HCT116 (cell line): ENCODE measurements around the gene ANO9. TPM values are rescaled to one million over a fixed set of nuclear protein-coding genes. Genes with fewer than 3 reads are reported as not detected.

ENCODE experiments used
- ATAC-seq: fragments of 200-7000 bp; cut with Tn5 transposase; 2 replicates; pipeline ENCODE4 v1.9.1; 2020; ENCODE audit warnings: mild to moderate bottlenecking, moderate library complexity
- Bru-seq: library from RNA; stranded (reverse); fragments of 400-500 nt; gene quantifications from one replicate; lab custom pipeline; 2021; lab: Mats Ljungman, UMichigan
- BruChase-seq, 2 experiments: library from RNA; stranded (reverse); fragments of 400-500 nt; gene quantifications; one replicate each; lab custom pipeline; 2021; lab: Mats Ljungman, UMichigan
- BruUV-seq: library from RNA; stranded (reverse); fragments of 400-500 nt; replicated peaks from 2 replicates; lab custom pipeline; 2021; lab: Mats Ljungman, UMichigan
- CTCF ChIA-PET: fragments of 300-600 bp; sonication (Branson Sonifier 250); formaldehyde crosslinking; loops from one replicate; lab custom pipeline; 2021; ENCODE audit warnings: antibody characterized with exemption; lab: Charles Lee
- POLR2A ChIA-PET: fragments of 300-600, 350-600 bp; sonication (Branson Sonifier 250); formaldehyde crosslinking; loops from one replicate; lab custom pipeline; 2021; ENCODE audit warnings: antibody characterized with exemption; lab: Charles Lee
- RAD21 ChIA-PET, 2 experiments: fragments of 300-600 bp; sonication (Branson Sonifier 250); formaldehyde crosslinking; loops; one replicate each; lab custom pipeline; 2023; ENCODE audit warnings: low total read pairs in 2 of 2; ENCODE audit not compliant: uncharacterized antibody in 2 of 2, unreplicated experiment in 2 of 2, low non-redundant PET in 1 of 2; lab: Charles Lee
- DNase-seq: peaks from one replicate; pipeline ENCODE4 v3.0.0-alpha.2; 2010; ENCODE audit warnings: low read depth, low spot score
- H2AFZ ChIP-seq: fragments of 200-600 bp; shearing (Covaris generic), sonication (generic); 2 replicates; pipeline ENCODE4 v1.6.1; 2017; ENCODE audit warnings: low read depth, mixed run types, mixed read lengths, antibody characterized with exemption, low read length; ENCODE audit not compliant: poor library complexity, severe bottlenecking
- H3K27ac ChIP-seq: 2 replicates; pipeline ENCODE4 v1.5.1; 2012; ENCODE audit warnings: low read depth, low read length
- H3K27me3 ChIP-seq: fragments of 200-600 bp; sonication (generic); 2 replicates; pipeline ENCODE4 v1.6.1; 2016; ENCODE audit warnings: mixed run types, low read length, mixed read lengths; ENCODE audit not compliant: insufficient read depth
- H3K36me3 ChIP-seq, 2 experiments: fragments of 200-500 bp in 1 of 2; fragments of 200-600 bp in 1 of 2; sonication (Bioruptor generic) in 1 of 2; sonication (generic) in 1 of 2; 2 replicates each; pipeline versions ENCODE4 v1.5.1 to v1.6.1; 2014 to 2016; ENCODE audit warnings: low read length in 2 of 2, inconsistent platforms in 1 of 2, mixed read lengths in 1 of 2, mixed run types in 1 of 2; ENCODE audit not compliant: insufficient read depth in 2 of 2, control insufficient read depth in 1 of 2
- H3K4me1 ChIP-seq, 2 experiments: fragments of 200-600 bp in 1 of 2; sonication (generic) in 1 of 2; 2 replicates each; pipeline versions ENCODE4 v1.5.1 to v1.6.1; 2012 to 2017; ENCODE audit warnings: low read length in 2 of 2, inconsistent platforms in 1 of 2, mild to moderate bottlenecking in 1 of 2, mixed read lengths in 1 of 2, mixed run types in 1 of 2, moderate library complexity in 1 of 2; ENCODE audit not compliant: insufficient read depth in 2 of 2, control insufficient read depth in 1 of 2
- H3K4me2 ChIP-seq: fragments of 200-600 bp; sonication (generic); 2 replicates; pipeline ENCODE4 v1.6.1; 2017; ENCODE audit warnings: mixed run types, low read length, mixed read lengths
- H3K4me3 ChIP-seq, 2 experiments: fragments of 200-600 bp in 1 of 2; sonication (generic) in 1 of 2; replicated peaks in 1 of 2; 2 replicates each; pipeline ENCODE4 v1.5.1; 2011 to 2016; ENCODE audit warnings: low read length in 2 of 2, control low read depth in 1 of 2, low read depth in 1 of 2, mild to moderate bottlenecking in 1 of 2, mixed read lengths in 1 of 2, mixed run types in 1 of 2
- H3K79me2 ChIP-seq: fragments of 200-600 bp; sonication (generic); 2 replicates; pipeline ENCODE4 v1.6.1; 2017; ENCODE audit warnings: mild to moderate bottlenecking, mixed run types, low read length, moderate library complexity, mixed read lengths; ENCODE audit not compliant: insufficient read depth
- H3K9ac ChIP-seq: fragments of 200-600 bp; sonication (generic); 2 replicates; pipeline ENCODE4 v1.6.1; 2016; ENCODE audit warnings: low read length, mixed read lengths
- H3K9me2 ChIP-seq: fragments of 200-600 bp; sonication (generic), shearing (Covaris generic); 2 replicates; pipeline ENCODE4 v1.6.1; 2017; ENCODE audit warnings: mixed run types, mild to moderate bottlenecking, moderate library complexity; ENCODE audit not compliant: insufficient read depth
- H3K9me3 ChIP-seq, 2 experiments: fragments of 200-500 bp in 1 of 2; fragments of 200-600 bp in 1 of 2; sonication (Bioruptor generic) in 1 of 2; sonication (generic) in 1 of 2; 2 replicates each; pipeline ENCODE4 v1.6.1; 2014 to 2017; ENCODE audit warnings: low read length in 2 of 2, mixed read lengths in 2 of 2, inconsistent platforms in 1 of 2, low read depth in 1 of 2, mild to moderate bottlenecking in 1 of 2, mixed run types in 1 of 2, moderate library complexity in 1 of 2; ENCODE audit not compliant: control insufficient read depth in 1 of 2, insufficient read depth in 1 of 2
- H4K20me1 ChIP-seq: fragments of 200-600 bp; sonication (generic), shearing (Covaris generic); 2 replicates; pipeline ENCODE4 v1.6.1; 2017; ENCODE audit warnings: mixed run types, mild to moderate bottlenecking, moderate library complexity; ENCODE audit not compliant: insufficient read depth
- ATF3 ChIP-seq: IDR thresholded peaks from 2 replicates; pipeline ENCODE4 v1.6.1; 2012
- CTCF ChIP-seq, 3 experiments: fragments of 200-600 bp in 1 of 3; sonication (generic) in 1 of 3; IDR thresholded peaks in 2 of 3; conservative IDR thresholded peaks in 1 of 3; 2 replicates each; pipeline ENCODE4 v1.5.1; 2012 to 2017; ENCODE audit warnings: low read depth in 2 of 3, low read length in 2 of 3, antibody characterized with exemption in 1 of 3, borderline replicate concordance in 1 of 3, control low read depth in 1 of 3, mild to moderate bottlenecking in 1 of 3, mixed read lengths in 1 of 3, mixed run types in 1 of 3, moderate library complexity in 1 of 3; ENCODE audit not compliant: insufficient read depth in 1 of 3
- EGR1 ChIP-seq: IDR thresholded peaks from 2 replicates; pipeline ENCODE4 v1.6.1; 2012; ENCODE audit warnings: low read depth
- ELF1 ChIP-seq: IDR thresholded peaks from 2 replicates; pipeline ENCODE4 v1.6.1; 2012; ENCODE audit warnings: low read depth, borderline replicate concordance
- EZH2phosphoT487 ChIP-seq: fragments of 200-600 bp; IDR thresholded peaks from 2 replicates; pipeline ENCODE4 v1.6.1; 2018; ENCODE audit warnings: antibody characterized with exemption, borderline replicate concordance
- MAX ChIP-seq: IDR thresholded peaks from 2 replicates; pipeline ENCODE4 v1.6.1; 2012
- POLR2A ChIP-seq: IDR thresholded peaks from 2 replicates; pipeline ENCODE4 v1.7.0; 2011; ENCODE audit warnings: borderline replicate concordance; ENCODE audit not compliant: insufficient read depth, insufficient read length; ENCODE audit errors: extremely low read depth
- POLR2AphosphoS5 ChIP-seq: IDR thresholded peaks from 2 replicates; pipeline ENCODE4 v1.6.1; 2011; ENCODE audit warnings: mild to moderate bottlenecking, low read depth, low read length, moderate library complexity
- SIN3A ChIP-seq: IDR thresholded peaks from 2 replicates; pipeline ENCODE4 v1.6.1; 2012; ENCODE audit warnings: low read depth
- TCF7L2 ChIP-seq: IDR thresholded peaks from 2 replicates; pipeline ENCODE4 v1.7.0; 2011; ENCODE audit warnings: borderline replicate concordance, inconsistent platforms; ENCODE audit not compliant: insufficient read depth, insufficient read length; ENCODE audit errors: extremely low read depth
- intact Hi-C: fragments of 100-400 bp; cut with micrococcal nuclease; formaldehyde crosslinking; loops from 2 replicates; pipeline ENCODE4 v1.10.0; 2022
- long read RNA-seq: library from polyadenylated mRNA; unstranded; transcript quantifications from one replicate; pipeline ENCODE4 v2.0.0, GENCODE V29; 2021; ENCODE audit not compliant: unreplicated experiment
- polyA plus RNA-seq: library from polyadenylated mRNA; unstranded; fragments of >200 nt; gene quantifications from 2 replicates; pipeline ENCODE4 v1.2.1, GENCODE V29; 2012; ENCODE audit warnings: missing spikeins
- total RNA-seq: library from RNA; stranded (reverse); gene quantifications from one replicate; pipeline ENCODE4 v1.2.1, GENCODE V29; 2021; ENCODE audit not compliant: unreplicated experiment

ANO9 gene
- total RNA-seq = 70.3 TPM
- polyA plus RNA-seq = 53.8 and 55.2 TPM in 2 replicates
- Bru-seq, nascent RNA = percentile 53 among the genes with signal in this experiment
- percentile 72 among the genes with signal in this experiment for BruChase-seq, experiment 1, labeled RNA remaining after a 6-hour chase
- percentile 65 among the genes with signal in this experiment for BruChase-seq, experiment 2, labeled RNA remaining after a 2-hour chase
- long read RNA-seq, partial matches to known transcripts = 25 of 47 reads
- long read RNA-seq, other reads (novel, unspliced or antisense) = 21 of 47 reads

- TF ChIP-seq POLR2AphosphoS5 (peak; percentile 83), ATF3 (no peak)
- H3K9me3 ChIP-seq = no peaks in the 10 kb centered on the region; a peak in 1 of 4 replicates
- POLR2A ChIA-PET = no interaction called here
- no peaks in the 10 kb centered on the region for H3K36me3 ChIP-seq
- intact Hi-C loops = no loop called here
- peak within 1 kb of the TSS; percentile 81 for H3K9ac ChIP-seq
- H3K4me3 ChIP-seq = peak within 1 kb of the TSS; percentile 60 to 77
- peak within 1 kb of the TSS; percentile 94 for H3K4me2 ChIP-seq
- no peaks in the 10 kb centered on the region for H4K20me1 ChIP-seq
- RAD21 ChIA-PET = interaction anchor here in 1 of 2 experiments (1.2 kb wide), 1 partner anchor 8 kb away, joined by 3 read pairs; the partner anchor contains the start of gene PTDSS2
- BruUV-seq = no TSS peak
- peak; percentile 92 for ATAC-seq
- H3K27me3 ChIP-seq = no peaks in the 10 kb centered on the region
- no peak for DNase-seq
- H3K9me2 ChIP-seq = no peaks in the 10 kb centered on the region
- H3K4me1 ChIP-seq = peaks cover 11 to 30% of the 10 kb centered on the region in 2 experiments
- CTCF ChIA-PET = interaction anchor here (0.7 kb wide), 1 partner anchor 8 kb away, joined by 4 read pairs; the partner anchor contains the start of gene PTDSS2
- H2AFZ ChIP-seq = no peak within 1 kb of the TSS
- peak within 1 kb of the TSS; percentile 36; the same call in 1 of the 2 replicates for H3K27ac ChIP-seq
- peaks cover 14% of the 10 kb centered on the region; the same call in 1 of the 2 replicates for H3K79me2 ChIP-seq
Measured at GRCh38 chr11:441418-442274, at the start of gene ANO9. ANO9 (minus strand) TSS chr11:442011; CDS start chr11:441926, 85 bp downstream.

- H3K9ac ChIP-seq = no peak overlapping the region
- BruUV-seq = no TSS peak
- no peaks in the 10 kb centered on the region for H3K9me2 ChIP-seq
- no peak for DNase-seq
- ChIA-PET POLR2A (no interaction called here), RAD21 (no interaction called here)
- intact Hi-C loops = no loop called here
- no peaks in the 10 kb centered on the region for H3K27me3 ChIP-seq
- no peaks in the 10 kb centered on the region for H3K4me1 ChIP-seq
- H3K27ac ChIP-seq = no peak overlapping the region
- no peaks in the 10 kb centered on the region; the same call in 1 of the 2 replicates for H3K79me2 ChIP-seq
- no peak for ATAC-seq
- no peaks in the 10 kb centered on the region for H4K20me1 ChIP-seq
- H3K4me2 ChIP-seq = no peak overlapping the region
- H3K36me3 ChIP-seq = peaks cover 0 to 4% of the 10 kb centered on the region in 2 experiments; a peak in 2 of 4 replicates
- TF ChIP-seq MAX (no peak), EGR1 (no peak), POLR2A (no peak), TCF7L2 (no peak), ELF1 (no peak), SIN3A (no peak), CTCF (IDR thresholded peaks at IDR 0.05 in 2 of 3, conservative IDR thresholded peaks at IDR 0.05 in 1 of 3; ENCODE audit: borderline replicate concordance in 1 of 3, insufficient read depth in 1 of 3, low read depth in 2 of 3, low read length in 2 of 3) (no peak), EZH2phosphoT487 (no peak)
- TF ChIP-seq, all 23 proteins: peak for 0
- Histone ChIP-seq H3K9me3 (no peaks in the 10 kb centered on the region), H2AFZ (no peak overlapping the region), H3K4me3 (no peak overlapping the region)
- CTCF ChIA-PET = no interaction called here
Measured at GRCh38 chr11:491358-491757, 49.5 kb upstream of the ANO9 start.
